NCI-H774 (cell line): ENCODE data around the gene ASIC1.

Experiments used
- DNase-seq: peaks from one replicate; lab custom pipeline; 2025; lab: John Stamatoyannopoulos, UW

ASIC1 gene

DNA sequence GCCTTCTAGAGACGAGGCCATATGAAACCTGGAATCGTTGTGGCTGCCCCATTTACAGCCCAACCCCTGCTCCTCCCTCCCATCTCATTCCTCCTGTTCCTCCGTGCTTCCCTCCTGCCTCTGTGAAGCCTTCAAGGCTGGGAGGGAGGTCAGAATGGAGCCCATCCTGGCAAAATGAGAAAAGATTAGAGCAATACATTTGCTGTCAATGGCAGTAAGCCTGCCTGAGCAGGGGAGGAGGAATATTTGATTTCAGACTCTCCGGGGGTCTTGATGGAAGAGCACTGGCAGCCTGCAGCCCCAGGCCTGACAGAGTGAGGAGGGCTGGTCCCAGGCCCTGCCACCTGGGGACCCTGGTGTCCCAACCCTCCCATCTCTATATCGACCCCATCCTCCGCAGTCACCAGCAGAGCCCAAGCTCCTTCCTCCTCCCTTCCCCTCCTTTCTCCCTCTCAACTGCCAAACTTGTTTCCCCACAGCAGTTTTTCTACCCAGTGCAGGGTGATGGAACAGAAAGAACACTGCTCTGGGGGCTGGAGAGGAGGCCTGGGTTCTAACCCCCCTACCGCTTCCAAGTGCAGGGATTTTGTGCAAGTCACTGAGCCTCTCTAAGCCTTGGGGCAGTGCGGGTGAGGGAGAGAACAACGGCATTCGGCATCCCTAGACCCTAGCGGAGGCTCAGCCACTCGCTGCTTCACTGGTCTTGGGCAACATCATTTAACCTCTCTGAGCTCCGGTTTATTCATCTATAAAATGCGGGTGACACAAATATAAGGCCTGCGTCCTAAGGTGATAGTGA is 16.1 kb upstream of the ASIC1 start:
- DNase-seq, result no peak

DNA sequence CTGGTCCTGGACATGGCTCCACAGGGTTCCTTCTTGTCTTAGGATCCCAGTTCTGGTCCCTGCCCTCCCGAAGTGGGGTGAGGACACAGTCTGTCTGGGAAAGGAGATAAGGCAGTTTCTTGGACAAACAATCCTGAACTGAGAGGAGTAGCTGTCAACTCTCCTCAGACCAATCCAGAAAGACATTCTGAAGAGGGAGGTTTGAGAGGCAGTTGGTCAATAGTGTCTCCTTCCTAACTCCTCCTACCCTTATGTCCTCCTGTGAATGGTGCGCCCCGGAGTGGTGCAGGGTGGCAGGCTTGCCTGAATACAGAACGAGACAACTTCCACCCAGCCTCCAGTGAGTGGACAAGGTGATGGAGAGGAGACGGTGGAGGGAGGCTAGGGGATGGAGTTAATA is 15.4 kb upstream of the ASIC1 start:
- DNase-seq, result no peak

DNA sequence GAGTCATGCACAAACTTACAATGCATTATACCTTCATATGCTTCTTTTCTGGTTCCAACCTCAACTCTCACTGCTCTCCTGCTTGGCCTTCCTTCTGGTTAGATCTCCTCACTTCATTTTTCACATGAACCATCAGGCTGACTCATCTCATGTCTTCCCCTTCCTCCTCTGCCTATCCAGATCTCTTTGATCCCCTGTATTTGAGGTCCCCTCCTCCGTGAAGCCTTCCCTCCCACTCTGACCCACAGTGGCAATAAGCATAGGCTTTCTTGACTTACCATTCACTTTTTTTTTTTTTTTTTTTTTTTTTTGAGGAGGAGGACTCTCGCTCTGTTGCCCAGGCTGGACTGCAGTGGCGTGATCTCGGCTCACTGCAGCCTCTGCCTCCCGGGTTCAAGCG is 14.7 kb upstream of the ASIC1 start:
- DNase-seq, result no peak

DNA sequence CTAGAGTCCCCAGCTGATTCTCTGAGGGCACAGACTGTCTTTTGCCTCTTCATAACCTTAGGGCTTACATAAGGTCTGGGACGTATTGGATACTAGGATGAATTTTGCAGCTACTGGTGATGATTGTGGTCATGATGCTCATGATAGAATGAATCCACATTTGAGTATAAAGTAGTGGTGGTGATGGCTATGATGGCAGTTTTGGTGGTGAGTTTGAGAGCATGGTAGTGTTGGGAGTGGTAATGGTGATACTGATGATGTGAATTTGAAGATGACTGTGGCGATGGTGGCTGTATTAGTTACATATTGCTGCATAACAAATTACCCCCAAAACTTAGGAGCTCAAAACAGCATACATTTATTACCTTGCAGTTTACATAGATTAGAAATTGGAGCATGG is 14.1 kb upstream of the ASIC1 start:
- DNase-seq, result no peak

DNA sequence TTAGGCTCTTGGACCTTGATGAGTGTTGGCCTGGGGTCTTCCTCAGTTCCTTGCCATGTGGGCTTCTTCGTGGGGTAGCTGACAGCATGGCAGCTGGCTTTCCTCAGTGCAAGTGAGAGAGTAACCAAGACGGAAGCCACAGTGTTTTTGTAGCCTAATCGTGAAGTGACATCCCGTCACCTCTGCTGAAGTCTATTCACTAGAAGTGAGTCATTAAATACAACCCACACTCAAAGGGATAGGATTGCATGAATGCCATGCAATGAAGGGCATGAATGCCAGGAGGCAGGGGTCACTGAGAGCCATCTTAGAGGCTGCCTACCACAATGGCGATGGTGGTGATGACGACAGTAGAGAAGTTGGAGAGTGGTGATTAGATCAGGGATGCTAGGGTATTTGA is 13.5 kb upstream of the ASIC1 start:
- DNase-seq, result no peak

DNA sequence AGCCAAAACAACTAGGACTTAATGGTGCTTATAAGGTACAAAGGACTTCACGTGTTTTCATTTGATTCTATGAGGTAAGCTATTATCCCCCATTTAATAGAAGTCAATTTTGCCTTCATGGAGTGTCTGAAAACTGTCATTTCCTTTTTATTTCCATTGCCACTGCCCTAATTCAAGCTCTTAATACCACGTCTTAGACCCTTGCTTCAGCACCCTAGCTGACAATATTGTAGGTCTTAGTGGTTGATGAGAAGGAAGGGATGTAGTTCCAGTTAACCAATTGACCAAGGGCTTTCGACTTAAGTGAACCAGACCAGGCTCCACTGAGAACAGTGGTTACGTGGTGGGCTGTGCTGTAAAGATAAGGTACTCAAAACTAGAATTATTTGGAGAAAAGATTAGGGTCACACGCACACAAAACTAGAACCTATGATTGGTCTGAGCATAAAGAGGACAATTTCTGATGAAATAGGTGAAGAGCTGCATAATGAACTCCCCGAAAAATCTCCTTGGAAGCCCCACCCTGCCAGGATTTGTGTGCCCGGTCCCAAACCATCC is 9.6 kb upstream of the ASIC1 start:
- no peak for DNase-seq

DNA sequence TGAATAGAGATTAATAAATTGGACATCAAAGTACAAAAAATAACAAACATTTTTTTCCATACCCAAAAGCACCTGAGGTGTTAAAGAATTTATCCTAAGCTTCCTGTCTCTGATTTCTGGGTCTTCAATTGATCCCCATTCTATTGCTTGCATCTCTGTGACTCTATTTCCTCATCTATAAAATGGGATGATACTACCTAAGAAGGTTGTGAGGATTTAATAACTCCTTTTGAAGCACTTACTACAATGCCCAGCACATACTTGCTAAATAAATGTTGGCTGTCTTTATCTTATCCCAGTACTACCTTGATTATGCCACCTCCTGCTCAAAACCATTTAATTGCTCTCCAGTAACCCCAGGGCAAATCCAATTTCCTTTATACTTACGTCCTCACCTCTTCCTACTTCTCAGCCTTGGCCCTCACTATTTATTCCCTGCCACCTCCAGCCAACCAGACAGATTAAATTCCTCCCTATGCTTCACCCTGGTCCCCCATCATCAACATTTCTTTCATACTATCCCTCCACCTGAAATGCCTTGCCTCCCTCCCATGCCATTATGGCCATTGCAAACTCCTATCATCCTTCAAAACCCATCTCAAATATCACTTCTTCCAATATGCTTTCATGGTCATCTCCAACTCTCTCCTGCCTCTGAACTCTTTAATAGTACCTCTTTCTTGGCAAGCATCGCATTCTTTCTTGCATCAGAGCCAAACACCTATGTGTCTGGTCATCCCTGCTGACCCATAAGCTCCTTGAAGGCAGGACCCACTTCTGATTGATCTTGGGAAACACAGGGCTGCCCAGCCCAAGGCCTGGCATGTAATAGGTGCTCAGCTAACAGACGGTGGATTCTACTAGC is 7.9 kb upstream of the ASIC1 start:
- DNase-seq, result no peak

DNA sequence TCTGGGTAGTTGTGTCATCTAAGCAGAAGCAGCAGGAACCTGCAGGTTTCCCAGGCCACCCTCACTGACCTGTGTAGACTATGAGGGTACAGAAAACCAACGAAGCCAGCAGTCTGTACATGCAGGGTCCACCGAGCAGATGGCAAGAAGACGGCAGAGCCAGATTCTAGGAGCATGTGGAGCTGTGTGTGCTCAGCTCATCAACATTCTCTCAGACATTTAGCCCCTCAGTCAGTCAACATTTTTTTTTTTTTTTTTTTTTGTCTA is 7.3 kb upstream of the ASIC1 start:
- no peak for DNase-seq

DNA sequence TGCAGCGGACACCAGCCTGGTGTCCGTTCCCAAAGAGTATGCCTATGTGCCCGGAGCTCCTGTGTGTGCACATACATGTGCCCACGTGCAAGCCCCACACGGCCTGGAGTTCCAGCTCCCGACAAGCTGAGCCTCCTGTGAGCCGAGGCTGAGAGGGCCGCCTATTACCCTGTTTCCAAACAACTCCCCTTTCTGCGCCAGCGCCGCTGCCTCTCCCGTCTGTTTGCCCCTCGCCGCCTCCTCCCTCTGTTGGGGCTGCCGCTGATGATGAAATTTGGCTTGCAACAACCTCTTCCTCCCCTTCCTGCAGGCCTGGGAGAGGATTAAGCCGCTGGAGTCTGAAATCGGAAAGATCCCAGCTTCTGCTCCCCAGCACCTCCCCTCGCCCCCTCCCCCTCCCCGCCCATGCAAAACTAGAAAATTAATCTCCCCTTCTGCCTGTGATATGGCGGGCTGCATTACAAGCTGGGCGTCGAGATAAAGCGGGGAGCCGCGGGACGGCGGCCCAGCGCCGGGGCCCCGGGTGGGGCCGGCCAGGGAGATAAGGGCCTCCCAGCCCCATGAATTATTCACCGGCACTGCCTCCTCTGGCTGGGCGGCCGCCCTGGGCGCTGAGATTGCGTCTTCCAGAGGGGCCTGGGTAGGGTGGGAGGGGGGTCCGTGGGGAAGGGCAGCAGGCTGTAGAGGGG is 6.8 kb upstream of the ASIC1 start:
- DNase-seq, result no peak

DNA sequence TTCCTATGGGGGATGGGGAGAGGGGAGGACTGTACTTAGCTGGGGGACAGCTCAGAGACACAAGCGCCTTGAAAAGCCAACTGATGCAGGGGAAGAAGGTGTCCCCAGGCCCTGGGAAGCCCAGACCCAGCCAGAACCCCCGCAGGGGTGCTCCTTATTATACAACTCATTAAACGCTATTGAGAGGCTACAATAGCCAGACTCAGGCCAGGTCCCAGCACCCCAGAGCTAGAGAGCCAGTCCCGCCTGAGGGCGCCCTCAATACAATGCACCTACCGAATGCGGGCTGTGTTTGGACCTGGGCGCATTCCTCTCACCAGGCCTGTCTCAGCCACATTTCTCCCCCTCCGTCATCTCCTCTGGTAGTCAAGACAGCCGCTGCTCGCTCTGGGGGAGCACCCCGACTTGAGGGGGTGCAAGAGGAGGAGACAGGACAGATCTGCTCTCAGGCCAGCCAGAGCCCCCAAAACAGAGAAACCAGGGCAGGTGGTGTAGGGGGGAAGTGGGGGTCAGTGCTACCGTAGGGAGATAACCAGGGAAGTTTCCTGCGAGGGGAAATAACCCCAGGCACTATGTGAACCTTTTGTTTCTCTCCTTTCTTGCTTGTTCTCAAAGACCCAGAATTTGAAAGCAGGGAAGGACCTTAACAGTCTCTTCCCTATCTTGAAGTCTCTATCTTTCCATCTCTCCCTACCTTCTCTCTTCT is 6.1 kb upstream of the ASIC1 start:
- no peak for DNase-seq

DNA sequence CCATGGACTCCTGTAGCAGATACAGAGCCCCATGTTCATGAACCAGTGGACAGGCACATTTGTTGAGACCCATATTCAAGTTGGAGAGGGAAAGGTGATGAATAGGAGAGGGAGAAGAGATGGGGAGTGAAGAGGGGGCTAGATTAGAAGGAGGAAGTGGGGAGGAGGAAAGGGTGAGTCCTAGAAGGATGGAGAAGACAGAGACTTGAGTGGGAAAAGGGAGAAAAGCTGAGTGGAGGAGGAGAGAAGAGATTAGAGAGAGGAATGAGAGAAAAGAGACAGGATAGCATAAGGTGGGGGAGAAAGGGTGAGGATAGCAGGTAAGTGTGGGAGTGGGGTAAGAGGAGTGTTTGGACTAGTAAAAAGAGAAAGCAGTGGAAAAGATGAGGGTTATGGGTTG is 4.9 kb upstream of the ASIC1 start:
- DNase-seq, result no peak

DNA sequence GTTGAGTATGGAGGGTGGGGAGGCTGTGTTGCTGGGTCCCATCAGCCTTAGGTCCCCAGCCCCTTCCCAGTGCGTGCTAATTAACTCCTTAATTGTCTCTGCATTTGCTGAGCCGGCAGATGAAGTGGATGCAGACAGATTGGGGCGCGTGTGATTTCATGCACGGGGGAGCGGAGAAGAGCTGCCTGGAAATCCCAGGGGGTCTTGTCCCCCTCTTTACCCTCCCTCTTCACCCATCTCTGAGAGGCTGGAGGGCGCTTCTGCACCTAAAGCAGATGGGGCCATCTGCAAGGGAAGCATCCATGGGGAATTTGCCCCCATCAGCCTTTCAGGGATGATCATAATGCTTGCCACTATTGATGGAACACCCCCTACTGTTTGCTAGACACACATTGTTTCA is 4.4 kb upstream of the ASIC1 start:
- no peak for DNase-seq

DNA sequence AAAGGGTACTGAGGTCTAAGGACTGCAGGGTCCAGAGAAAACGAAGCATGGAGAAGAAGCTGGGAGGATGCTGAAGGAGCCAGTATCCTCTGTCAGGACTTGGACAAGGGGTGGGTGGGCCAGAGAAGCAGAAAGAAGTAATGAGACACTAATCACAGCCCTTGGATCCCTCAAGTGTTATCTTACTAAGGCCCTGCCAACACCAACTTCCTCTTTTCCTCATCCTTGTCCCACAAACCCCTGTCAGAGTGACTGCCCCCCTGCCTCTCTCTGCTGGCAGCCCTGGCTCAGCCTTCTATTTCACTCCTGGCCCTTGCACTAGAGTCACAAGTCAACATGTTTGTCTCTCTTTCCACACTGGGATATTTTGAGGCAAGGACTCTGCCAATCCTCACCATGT is 3.8 kb upstream of the ASIC1 start:
- no peak for DNase-seq

DNA sequence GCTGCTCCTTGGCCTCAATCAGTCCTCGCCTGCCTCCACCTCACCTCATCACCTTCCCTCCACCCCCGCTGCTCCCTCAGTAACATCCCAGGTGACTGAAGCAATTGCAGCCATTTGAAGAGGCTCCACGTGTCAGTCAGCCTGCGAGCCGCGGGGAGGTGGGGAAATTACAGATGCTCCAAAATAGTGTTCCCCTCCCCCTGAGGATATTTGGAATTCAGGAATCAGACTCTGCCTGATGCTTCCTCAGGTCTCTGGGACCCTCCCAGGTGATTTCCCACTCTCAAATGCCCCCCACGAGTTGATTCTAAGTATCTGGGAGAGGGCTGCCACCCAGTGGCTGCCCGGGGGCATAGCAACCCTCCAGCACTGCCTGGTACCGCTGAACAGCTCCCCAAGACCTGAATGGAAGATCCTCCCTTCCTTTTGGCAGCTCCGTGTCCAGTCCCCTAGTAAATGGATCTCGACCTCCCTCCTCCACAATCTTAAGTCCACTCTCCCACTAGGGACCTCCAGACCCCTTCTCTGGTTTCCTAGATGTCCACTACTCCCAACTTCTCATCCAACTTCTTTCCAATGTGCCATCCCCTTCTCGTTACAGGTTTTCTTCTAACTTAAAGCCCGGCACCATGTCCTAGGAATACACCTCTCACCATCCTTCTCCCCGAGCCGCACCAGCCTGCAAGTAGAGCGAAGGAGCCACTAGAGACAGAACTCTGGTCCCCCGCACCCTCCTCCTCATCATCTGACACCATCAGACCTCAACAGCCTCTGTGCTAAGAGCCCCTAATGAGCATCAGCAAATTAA is 1.4 kb upstream of the ASIC1 start:
- DNase-seq, result peak; percentile 19

DNA sequence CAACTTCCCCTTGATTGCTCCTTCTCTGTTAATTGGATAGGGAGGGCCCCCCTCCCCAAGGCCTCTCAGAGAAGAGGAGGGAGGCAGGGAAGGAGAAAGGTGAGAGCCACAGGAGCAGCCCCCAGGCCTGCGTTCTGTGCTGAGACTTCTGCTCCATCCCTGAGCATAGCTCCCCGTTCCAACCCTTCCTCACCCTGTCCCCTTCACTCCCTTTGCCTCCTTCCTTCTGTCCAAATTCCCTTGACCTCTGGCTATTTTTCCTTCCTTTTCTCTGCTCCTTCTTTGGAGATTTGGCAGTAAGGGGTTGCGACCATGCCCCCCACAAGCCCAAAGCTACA is 788 bp upstream of the ASIC1 start:
- DNase-seq, result no peak

DNA sequence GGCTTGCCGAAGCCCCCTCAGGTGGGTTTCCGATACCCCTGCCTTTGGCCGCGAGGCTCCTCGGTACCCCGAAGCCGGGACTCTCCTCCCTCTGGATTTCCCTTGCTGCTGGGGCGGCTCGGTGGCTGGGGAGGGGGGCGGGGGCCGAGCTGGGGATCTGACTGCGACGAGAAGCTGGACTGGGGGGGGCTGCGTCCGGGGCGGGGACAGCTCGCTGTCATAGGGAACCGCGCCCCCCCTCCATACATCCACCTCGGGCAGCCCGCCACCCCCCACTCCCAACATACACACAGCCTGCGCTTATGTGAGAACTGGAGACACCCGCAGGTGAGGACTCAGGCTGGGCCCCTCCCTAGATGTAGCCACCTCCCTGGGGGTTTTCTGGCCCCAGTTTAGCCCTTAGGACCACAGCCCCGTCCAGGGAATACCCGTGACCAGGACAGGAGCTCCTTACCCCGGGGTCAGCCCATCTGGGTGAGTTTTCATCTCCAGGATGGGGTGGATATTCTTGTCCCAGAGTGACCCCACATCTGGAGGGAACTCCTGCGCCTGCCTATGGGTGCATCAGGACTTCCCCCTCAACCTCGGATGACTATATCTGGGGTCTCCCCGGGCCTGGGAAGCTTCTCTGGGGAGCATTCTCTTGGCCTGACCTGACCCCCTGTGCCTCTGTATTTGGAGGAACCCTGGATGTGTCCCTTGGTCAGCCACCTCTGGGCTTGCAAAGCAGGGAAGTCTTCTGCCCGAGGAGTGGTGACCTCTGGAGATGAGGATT is 687 bp downstream of the ASIC1 start:
- DNase-seq, result no peak

DNA sequence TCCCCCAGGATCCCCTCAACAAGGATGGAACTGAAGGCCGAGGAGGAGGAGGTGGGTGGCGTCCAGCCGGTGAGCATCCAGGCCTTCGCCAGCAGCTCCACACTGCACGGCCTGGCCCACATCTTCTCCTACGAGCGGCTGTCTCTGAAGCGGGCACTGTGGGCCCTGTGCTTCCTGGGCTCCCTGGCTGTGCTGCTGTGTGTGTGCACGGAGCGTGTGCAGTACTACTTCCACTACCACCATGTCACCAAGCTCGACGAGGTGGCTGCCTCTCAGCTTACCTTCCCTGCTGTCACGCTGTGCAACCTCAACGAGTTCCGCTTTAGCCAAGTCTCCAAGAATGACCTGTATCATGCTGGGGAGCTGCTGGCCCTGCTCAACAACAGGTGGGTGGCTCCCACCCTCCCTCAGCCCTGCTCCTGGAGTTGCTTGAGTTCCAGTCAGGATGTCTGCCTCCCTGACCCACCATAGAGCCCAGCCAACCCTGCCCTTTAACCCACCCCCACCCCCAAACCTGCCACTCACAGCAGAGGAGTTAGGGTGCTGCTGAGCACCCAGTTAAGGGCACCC is 1.4 kb downstream of the ASIC1 start:
- no peak for DNase-seq

DNA sequence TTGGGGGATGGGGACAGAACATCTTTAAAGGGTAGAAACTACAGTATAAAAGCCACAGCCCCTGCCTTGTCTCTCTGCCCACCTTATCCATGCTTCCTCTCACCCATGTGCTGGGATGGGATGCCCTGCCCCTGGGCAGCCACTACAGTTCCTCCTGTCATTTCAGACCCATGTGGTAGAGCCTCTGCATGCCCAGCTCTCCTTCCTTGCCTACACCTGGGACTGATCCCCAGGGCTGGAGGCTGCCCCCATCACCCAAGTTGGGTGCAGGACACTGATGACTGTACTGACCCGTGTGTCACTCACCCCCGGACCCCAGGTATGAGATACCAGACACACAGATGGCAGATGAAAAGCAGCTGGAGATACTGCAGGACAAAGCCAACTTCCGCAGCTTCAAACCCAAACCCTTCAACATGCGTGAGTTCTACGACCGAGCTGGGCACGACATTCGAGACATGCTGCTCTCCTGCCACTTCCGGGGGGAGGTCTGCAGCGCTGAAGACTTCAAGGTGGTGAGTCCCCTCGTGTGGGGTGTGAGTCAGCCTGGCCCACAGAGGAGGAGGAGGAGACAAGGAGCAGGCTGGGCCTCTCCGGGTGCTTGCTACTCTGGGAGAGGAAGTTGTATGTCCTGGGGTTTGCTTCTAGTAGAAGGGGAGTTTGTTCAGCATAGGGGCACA is 2.2 kb downstream of the ASIC1 start:
- DNase-seq, result no peak

DNA sequence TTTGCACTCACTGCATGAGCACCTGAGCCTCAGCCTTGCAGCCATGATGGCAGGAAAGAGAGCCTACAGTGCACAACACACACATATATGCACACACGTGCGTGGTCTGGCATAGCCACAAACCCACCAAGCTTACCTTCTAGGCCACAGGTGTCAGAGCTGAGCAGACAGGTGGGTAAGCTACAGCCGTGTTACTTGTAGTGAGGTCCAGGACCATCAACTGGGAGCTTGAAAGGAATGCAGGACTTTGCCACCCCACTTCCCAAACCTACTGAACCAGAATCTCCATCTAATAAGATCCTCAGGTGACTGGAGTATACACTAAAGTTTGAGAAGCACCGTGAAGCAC is 2.7 kb downstream of the ASIC1 start:
- DNase-seq, result no peak

DNA sequence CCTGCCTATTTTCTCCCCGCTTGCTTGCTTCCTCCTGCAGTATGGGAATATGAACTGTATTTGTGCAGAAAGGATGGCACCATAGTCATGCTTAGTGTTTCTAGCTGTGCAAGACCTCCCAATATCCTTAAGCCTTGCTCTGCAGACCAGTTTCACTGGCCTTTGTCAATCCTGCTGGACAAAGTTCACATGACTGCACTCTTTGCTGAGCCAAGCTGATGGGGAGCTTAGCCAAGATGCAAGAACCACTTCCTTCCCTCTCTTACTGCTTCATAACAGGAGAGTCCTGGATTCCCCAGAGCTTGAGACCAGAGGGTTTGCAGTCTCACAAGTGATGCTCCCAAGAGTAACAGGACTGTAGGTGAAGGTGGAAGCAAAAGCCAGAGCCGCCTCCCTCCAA is 3.8 kb downstream of the ASIC1 start:
- no peak for DNase-seq
